Mucosa of stomach (tissue), 1 donor: ENCODE results near the gene IMMP2L.

ENCODE experiments used
- H3K27me3 ChIP-seq: one replicate; pipeline ENCODE4 v1.7.0; 2013; ENCODE audit warnings: mild to moderate bottlenecking, low read length; ENCODE audit not compliant: control insufficient read depth, insufficient read depth
- H3K36me3 ChIP-seq: one replicate; pipeline ENCODE4 v1.7.0; 2013; ENCODE audit warnings: low read length; ENCODE audit not compliant: control insufficient read depth, insufficient read depth
- H3K4me1 ChIP-seq: one replicate; pipeline ENCODE4 v1.7.0; 2013; ENCODE audit warnings: mild to moderate bottlenecking, low read length; ENCODE audit not compliant: control insufficient read depth, insufficient read depth
- H3K4me3 ChIP-seq: one replicate; pipeline ENCODE4 v1.7.0; 2013; ENCODE audit warnings: low read length
- H3K9ac ChIP-seq: one replicate; pipeline ENCODE4 v1.7.0; 2013; ENCODE audit warnings: mild to moderate bottlenecking, low read length, moderate library complexity
- H3K9me3 ChIP-seq: one replicate; pipeline ENCODE4 v1.7.0; 2013; ENCODE audit warnings: mild to moderate bottlenecking, low read length, moderate library complexity; ENCODE audit not compliant: control insufficient read depth
- donor health status: Pancreatic carcinoma.

Gene IMMP2L

GRCh38 chr7:111030336-111030735 lies 532.0 kb downstream of the IMMP2L start:
- Histone ChIP-seq H3K9ac (no peak overlapping the region), H3K27me3 (no peaks in the 10 kb centered on the region), H3K9me3 (no peaks in the 10 kb centered on the region), H3K4me3 (no peak overlapping the region), H3K4me1 (no peaks in the 10 kb centered on the region), H3K36me3 (no peaks in the 10 kb centered on the region)

- no peak overlapping the region for H3K4me3 ChIP-seq
- no peaks in the 10 kb centered on the region for H3K36me3 ChIP-seq
- H3K9me3 ChIP-seq, result no peaks in the 10 kb centered on the region
- no peak overlapping the region for H3K9ac ChIP-seq
- H3K27me3 ChIP-seq, result no peaks in the 10 kb centered on the region
- H3K4me1 ChIP-seq, result no peaks in the 10 kb centered on the region
Measured at GRCh38 chr7:111029574-111030251, 532.6 kb downstream of the IMMP2L start.

GRCh38 chr7:111029141-111029572 lies 533.1 kb downstream of the IMMP2L start:
- H3K4me3 ChIP-seq, result no peak overlapping the region
- no peaks in the 10 kb centered on the region for H3K4me1 ChIP-seq
- H3K27me3 ChIP-seq, result no peaks in the 10 kb centered on the region
- H3K9me3 ChIP-seq, result no peaks in the 10 kb centered on the region
- no peaks in the 10 kb centered on the region for H3K36me3 ChIP-seq
- H3K9ac ChIP-seq, result no peak overlapping the region

GRCh38 chr7:111027396-111027795 lies 534.9 kb downstream of the IMMP2L start:
- H3K9ac ChIP-seq, result no peak overlapping the region
- H3K36me3 ChIP-seq, result no peaks in the 10 kb centered on the region
- no peaks in the 10 kb centered on the region for H3K4me1 ChIP-seq
- no peaks in the 10 kb centered on the region for H3K27me3 ChIP-seq
- no peak overlapping the region for H3K4me3 ChIP-seq
- no peaks in the 10 kb centered on the region for H3K9me3 ChIP-seq

- H3K4me3 ChIP-seq, result no peak overlapping the region
- H3K4me1 ChIP-seq, result no peaks in the 10 kb centered on the region
- H3K9me3 ChIP-seq, result no peaks in the 10 kb centered on the region
- H3K36me3 ChIP-seq, result no peaks in the 10 kb centered on the region
- H3K9ac ChIP-seq, result no peak overlapping the region
- H3K27me3 ChIP-seq, result no peaks in the 10 kb centered on the region
Measured at GRCh38 chr7:111026806-111027205, 535.5 kb downstream of the IMMP2L start.

GRCh38 chr7:111026343-111026742 lies 535.9 kb downstream of the IMMP2L start:
- Histone ChIP-seq H3K4me3 (no peak overlapping the region), H3K9ac (no peak overlapping the region)

GRCh38 chr7:111025006-111025405 lies 537.3 kb downstream of the IMMP2L start:
- Histone ChIP-seq H3K4me3 (no peak overlapping the region), H3K9ac (no peak overlapping the region), H3K4me1 (no peaks in the 10 kb centered on the region), H3K27me3 (no peaks in the 10 kb centered on the region), H3K9me3 (no peaks in the 10 kb centered on the region), H3K36me3 (no peaks in the 10 kb centered on the region)

More at GRCh38 chr7:111026343-111026742, 535.9 kb downstream of the IMMP2L start:
- no peaks in the 10 kb centered on the region for H3K36me3 ChIP-seq
- H3K4me1 ChIP-seq, result no peaks in the 10 kb centered on the region
- no peaks in the 10 kb centered on the region for H3K27me3 ChIP-seq
- H3K9me3 ChIP-seq, result no peaks in the 10 kb centered on the region

GRCh38 chr7:111018960-111019736 lies 543.1 kb downstream of the IMMP2L start:
- Histone ChIP-seq H3K27me3 (no peaks in the 10 kb centered on the region), H3K4me3 (no peak overlapping the region), H3K9me3 (no peaks in the 10 kb centered on the region), H3K36me3 (no peaks in the 10 kb centered on the region), H3K9ac (no peak overlapping the region), H3K4me1 (no peaks in the 10 kb centered on the region)

- Histone ChIP-seq H3K4me1 (no peaks in the 10 kb centered on the region), H3K36me3 (no peaks in the 10 kb centered on the region), H3K4me3 (no peak overlapping the region), H3K9me3 (no peaks in the 10 kb centered on the region), H3K9ac (no peak overlapping the region), H3K27me3 (no peaks in the 10 kb centered on the region)
Measured at GRCh38 chr7:111018447-111018846, 543.8 kb downstream of the IMMP2L start.

GRCh38 chr7:111014079-111014478 lies 548.2 kb downstream of the IMMP2L start:
- Histone ChIP-seq H3K4me3 (no peak overlapping the region), H3K36me3 (no peaks in the 10 kb centered on the region), H3K27me3 (no peaks in the 10 kb centered on the region), H3K9me3 (no peaks in the 10 kb centered on the region), H3K4me1 (no peaks in the 10 kb centered on the region), H3K9ac (no peak overlapping the region)

GRCh38 chr7:111012799-111013675 lies 549.3 kb downstream of the IMMP2L start:
- H3K27me3 ChIP-seq, result no peaks in the 10 kb centered on the region
- no peaks in the 10 kb centered on the region for H3K36me3 ChIP-seq
- H3K4me1 ChIP-seq, result no peaks in the 10 kb centered on the region
- no peak overlapping the region for H3K4me3 ChIP-seq
- no peaks in the 10 kb centered on the region for H3K9me3 ChIP-seq
- no peak overlapping the region for H3K9ac ChIP-seq

GRCh38 chr7:111012149-111012548 lies 550.1 kb downstream of the IMMP2L start:
- H3K4me3 ChIP-seq, result no peak overlapping the region
- H3K4me1 ChIP-seq, result no peaks in the 10 kb centered on the region
- H3K9ac ChIP-seq, result no peak overlapping the region
- no peaks in the 10 kb centered on the region for H3K36me3 ChIP-seq
- H3K9me3 ChIP-seq, result no peaks in the 10 kb centered on the region
- no peaks in the 10 kb centered on the region for H3K27me3 ChIP-seq
